GM18499 (cell line): ENCODE results near the gene TMIE.
"Not testable (repeated sequence)": the region's sequence is repeated elsewhere in the genome, so short reads cannot be mapped to it uniquely, and the experiment has no call there.

Experiments
- ATAC-seq: cut with Tn5 transposase; IDR thresholded peaks from one replicate; pipeline ENCODE4 v1.9.1; 2021; ENCODE audit warnings: moderate number of reproducible peaks; ENCODE audit not compliant: insufficient read depth, unreplicated experiment

TMIE gene

DNA sequence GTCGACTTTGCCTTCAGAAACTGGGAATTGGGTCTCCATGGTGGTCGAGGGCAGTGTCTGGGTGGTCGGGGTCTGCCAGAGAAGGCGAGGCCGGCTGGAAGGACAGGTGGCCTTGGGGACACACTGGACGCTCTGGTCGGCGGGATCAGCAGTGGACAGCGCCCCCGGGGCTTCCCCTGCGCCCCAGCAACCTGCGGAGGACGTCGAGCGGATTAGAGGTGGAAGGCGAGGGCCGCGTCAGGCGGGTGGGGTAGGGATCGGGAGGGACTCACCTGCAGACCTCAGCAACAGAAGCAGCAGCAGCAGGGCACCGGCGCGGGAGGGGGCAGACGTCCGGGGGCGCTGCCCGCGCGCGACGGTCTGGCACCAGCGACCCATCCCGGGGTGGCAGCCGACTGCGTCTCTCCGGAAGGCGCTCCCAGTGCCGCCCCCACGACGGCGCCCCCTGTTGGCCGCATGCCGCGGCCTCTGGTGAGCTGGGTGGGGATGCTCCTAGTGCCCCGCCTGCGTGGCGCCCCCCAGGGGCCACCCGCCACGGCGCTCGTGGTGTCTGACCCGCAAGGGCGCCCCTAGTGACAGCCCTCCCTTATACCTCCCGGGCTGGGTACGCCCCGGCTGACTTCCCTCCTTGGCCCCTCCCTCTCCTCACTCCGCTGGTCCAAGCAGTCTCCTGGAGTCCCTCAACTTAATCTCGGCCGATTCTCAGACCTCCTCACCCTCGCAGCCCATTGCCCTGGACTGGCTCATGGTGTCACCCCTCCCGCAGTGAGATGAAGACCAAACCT, 16.4 kb downstream of the TMIE start, which contains the start of gene PRSS50:
PRSS50 (minus strand) TSS at position 423 of the 785 bp plus-strand sequence; CDS start at position 378, 45 bp downstream.
- no peak for ATAC-seq

DNA sequence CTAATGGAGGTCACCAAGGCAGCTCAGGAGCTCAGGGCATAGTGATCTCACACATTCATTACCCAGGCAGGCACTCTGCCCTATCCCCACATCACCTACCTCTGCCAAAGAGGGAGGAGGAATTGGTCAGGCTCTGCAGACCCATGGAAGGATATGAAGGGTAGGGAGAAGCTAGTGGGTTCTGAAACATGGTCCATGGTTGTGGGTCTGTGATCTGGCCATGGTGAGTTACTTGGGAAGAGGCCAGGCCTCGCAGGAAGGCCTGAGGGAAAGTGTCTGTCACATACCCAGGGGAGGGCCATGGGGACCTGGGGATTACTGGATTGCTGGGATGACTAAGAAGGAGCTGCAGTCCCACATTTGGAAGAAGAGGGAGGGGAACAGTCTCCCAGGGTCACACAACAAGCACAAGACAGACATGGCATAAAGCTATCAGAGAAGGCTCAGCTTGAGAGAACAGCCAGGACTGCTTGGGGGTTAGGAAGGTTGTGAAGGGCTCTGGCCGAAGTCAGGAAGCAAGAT, 17.9 kb downstream of the TMIE start:
- no peak for ATAC-seq

DNA sequence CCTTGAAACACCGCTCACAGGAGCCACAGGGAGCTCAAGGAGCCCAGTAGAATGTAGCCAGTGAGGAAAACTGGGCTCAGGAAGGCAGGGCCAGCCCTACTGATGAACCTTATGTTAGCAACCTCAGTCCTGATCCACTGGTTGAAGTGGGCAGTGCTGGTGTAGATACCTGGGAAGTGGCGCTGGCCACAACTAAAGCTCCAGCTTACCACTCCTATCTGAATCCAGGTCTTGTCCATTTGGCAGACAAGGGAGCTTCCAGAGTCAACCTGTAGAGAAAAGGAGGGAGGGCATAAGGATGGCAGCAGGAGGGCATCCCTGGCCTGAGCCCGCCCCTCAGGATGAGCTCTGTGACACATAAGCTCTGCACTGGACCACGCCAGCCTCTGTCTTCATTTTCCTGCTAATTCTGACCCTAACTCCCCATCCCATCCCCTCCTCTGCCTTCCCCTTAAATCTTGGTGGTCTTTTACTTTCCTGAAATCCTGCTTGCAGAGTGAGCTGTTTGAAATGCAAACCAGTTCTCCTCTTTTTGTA, 18.6 kb downstream of the TMIE start:
- no peak for ATAC-seq

DNA sequence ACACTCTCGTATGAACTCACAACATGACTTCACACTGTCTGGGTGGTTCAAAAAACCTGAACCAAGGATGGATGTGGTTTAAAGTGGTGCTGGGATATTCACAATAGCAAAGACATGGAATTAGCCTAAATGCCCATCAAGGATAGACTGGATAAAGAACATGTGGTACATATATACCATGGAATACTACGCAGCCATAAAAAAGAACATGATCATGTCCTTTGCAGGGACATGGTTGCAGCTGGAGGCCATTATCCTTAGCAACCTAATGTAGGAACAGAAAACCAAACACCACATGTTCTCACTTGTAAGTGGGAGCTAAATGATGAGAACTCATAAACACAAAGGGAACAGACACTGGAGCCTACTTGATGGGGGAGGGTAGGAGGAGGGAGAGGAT, 19.8 kb downstream of the TMIE start:
- no peak for ATAC-seq

DNA sequence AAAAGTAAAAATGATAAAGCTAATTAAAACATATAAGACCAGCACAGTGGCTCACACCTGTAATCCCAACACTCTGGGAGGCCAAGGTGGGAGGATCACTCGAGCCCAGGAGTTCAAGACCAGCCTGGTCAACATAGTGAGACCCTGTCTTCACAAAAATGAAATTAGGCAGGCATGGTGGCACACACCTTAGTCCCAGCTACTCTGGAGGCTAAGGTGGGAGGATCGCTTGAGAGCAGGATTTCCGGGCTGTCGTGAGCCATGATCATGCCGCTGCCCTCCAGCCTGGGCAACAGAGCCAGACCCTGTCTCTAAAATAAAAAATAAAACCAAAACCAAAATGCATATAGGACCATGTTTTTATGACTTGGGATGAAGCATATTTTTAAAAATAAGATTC, 21.3 kb downstream of the TMIE start:
- no peak for ATAC-seq

DNA sequence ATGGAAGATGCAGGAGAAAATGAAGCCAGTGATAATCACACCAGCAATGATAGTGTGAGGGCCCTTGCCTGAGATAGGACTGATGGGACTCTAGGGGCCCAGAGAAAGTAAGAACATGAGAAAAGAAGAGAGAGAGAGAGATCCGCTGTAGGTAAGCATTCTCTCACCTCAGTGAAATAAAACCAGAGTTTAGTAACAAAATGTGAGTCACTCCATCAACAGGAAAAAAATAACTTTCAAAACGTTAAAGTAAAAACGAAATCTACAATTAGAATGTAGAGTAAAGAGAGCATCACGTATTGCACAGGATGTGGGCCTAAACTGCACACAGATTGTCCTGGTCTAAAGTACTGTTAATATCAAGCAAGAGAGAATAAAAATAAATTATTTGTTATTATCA, 23.2 kb downstream of the TMIE start:
- ATAC-seq: no peak

DNA sequence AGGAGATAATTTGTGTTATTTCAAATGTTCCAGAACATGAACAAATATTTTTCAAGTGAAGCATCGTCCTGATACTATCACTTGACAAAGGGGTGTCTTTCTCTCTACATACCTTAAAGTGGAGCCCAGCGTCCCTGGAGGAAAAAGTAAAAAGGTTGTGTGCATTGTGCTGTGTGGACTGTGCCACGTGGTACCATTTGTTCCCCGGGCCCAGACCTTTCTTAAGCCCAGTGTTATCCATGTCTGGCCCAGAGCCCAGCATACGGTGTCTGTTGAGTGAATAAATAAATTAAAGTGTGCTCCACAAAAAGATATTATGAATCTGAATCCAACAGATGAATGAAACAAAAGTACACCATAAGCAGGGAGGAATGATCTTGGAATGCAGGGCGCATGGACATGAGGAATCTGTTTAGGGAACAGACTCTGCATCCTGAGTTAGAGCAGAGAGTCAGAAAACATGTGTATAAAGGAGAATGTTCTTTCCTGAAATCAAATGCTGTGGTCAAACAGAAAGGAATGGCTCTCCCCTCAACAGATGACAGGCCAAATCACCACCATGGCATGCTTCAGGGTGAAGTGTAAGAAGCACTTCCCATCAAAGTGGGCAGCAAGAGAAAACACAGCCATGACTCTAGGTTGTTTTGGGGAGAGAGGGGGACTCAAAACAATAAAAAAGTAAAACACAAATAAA, 24.6 kb downstream of the TMIE start:
- ATAC-seq: no peak

DNA sequence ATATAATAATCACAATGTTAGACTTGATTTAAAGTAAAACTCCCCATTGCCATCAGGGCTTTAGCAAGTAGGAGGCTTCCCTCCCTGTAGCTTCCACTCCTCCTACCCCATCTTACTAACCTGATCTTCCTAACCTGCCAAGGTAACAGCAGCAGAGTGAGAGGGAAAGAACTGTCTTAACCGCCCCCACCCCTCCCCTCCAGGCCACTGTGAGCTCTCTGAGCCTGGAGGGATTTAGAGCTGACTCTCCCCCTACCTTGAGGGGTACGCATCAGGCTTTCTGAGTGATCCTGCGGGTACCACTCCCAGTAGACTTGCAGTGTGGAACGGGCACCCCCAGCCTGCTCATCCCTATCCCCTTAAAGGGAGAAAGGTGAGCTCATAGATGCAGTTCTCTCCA, 27.8 kb downstream of the TMIE start:
- ATAC-seq: no peak

DNA sequence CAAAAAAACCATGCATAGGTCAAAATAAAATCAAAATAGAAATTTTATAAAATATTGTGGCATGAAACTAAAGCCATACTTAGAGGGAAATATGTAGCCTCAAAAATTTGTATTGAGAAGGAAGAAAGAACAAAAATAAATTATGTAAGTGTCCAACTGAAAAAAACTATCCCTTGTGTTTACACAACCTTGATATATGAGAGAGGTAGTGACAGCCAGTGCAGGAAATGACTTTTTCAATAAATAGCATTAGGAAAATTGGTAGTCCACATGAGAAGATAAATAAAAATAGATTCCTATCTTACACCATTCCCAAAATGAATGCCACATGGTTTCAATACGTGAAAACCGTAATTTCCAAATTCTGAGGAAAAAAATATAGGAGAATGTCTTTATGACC, 29.6 kb downstream of the TMIE start:
- ATAC-seq: no peak

DNA sequence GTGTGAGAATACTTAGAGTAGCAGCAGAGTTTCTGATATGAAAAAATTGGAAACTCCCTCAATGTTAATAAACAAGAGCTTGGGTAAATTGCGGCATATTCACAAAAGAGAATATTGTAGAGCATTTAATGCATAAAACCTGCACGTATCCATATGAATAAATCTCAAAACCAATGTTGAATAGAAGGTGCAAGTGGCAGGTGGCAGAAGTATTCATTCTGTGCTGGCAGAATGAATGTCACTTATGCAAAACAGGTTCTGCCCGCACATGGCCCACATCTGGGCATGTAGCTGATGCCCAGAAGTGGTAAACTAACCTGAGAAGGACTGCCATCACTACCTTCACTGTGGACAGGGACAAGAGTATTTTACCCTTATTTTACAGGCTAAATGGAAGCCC, 30.6 kb downstream of the TMIE start:
- ATAC-seq: no peak

DNA sequence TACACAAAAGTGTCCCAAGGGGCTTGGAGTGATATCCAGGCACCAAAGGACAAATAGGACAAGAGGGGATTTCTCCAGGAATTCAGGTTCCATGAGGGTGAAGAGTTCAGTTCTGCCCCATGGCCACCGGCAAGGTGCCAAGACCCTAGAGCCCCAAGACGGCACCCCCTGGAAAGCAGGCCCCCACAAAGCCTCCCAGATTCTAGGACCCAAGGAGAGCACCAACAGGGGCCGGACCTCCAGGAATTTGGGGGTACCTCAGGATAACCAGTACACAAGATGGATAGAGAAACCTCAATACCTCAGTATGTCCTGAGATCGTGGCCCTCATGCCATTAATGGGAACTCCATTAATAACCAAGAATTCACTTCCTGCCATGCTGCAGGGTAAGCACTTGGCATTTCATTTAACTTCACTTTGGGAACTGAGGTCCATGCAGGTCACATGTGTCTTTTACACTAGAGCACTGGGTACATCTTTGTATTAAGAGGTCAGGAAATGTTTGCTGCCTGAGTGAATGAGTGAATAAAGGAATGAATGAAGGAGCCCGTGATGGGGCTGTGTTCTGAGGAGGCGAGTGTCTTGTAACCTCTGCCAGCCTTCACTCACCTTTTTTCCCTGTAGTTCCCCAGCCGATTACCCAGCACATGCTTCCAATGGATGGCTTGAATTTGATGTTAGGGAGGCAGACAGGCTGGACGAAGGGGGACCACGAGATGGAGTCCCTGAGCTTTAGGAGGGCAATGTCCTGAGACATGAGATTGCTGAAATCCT, 32.0 kb downstream of the TMIE start:
- no peak for ATAC-seq

DNA sequence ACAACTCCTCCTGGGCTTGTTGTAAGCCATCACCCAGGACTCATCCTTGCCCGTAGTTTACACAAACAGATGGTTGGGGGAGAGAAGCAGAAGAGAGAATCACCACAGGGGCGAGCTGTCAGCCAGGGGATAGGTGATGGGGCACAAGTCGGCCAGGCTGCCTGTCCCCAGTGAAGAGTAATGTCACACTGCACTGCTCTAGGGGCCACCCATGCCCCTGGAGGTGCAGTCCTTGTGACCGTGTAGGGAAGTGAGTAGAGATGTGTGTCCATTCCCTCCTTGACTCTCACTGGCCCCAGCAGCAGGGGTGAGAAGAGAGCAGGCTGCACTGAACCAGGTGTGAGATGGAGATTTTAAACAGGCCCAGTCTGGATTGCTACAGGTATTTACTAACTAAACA, 33.6 kb downstream of the TMIE start:
- no peak for ATAC-seq

DNA sequence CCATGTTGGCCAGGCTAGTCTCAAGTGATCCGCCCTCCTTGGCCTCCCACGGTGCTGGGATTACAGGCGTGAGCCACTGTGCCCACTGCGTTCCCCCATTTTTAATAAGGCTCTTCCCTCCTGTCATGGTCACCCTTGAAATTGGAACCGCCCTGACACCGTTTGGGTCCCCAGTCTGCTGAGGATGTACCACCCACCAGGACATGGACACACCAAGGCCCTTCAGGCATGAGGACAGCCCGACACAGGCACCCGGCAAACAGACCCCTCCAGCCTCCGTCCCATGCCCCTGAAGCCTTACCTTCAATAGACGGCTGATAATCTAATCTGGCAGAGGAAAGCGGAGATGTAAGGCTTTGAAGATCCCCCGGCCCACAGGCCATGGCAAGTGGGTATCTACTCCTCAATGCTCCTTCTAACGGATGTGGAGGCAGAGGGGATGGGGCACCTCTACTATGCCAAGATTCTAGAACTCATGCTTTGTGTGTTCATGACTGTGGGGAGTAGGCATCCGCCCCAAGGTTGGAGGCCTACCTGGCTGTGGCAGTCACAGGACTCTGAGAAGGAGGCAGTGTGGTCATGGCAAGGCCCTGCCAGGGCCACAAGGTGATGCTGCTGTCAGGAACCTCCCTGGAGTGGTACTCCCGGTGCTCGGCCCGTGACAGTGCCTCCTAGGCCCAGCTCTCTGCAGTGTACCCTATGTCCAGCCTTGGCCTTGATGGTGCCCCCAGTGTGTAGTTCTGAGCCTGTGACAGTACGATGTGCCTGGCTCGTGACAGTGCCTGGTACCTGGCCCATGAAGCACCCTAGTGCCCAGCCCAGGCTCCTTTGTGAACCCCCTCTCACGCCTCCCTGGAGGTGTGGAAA, 35.0 kb downstream of the TMIE start:
- no peak for ATAC-seq

DNA sequence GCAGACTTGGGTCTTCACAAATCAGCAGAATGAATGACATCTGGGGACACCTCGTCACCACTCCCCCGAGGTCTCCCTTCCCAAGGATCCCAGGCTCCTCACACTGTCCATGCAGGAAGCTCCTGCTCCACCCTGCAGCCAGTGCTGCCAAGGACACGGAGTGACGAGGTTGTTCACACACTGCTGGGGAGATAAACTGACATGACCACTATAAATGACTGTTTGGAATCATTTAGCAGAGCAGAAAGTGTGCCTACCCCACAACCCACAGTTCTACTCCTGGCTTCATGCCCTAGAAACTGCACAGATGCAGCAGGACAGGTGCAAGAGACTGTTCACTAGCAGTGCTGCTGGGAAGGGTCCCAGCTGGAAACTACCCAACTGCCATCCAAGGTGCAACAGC, 36.1 kb downstream of the TMIE start:
- no peak for ATAC-seq

DNA sequence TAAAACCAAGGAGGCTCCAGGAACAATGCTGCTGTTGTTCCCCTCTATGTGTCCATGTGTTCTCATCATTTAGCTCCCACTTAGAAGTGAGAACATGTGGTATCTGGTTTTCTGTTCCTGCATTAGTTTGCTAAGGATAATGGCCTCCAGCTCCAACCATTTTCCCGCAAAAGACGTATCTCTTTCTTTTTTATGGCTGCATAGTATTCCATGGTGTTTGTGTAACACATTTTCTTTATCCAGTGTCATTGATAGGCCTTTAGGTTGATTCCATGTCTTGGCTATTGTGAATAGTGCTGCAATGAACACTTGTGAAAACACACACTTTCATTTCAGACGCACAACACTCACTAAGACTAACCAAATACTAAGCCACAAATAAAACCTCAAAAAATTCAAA, 38.4 kb downstream of the TMIE start:
- ATAC-seq: not testable (repeated sequence)

DNA sequence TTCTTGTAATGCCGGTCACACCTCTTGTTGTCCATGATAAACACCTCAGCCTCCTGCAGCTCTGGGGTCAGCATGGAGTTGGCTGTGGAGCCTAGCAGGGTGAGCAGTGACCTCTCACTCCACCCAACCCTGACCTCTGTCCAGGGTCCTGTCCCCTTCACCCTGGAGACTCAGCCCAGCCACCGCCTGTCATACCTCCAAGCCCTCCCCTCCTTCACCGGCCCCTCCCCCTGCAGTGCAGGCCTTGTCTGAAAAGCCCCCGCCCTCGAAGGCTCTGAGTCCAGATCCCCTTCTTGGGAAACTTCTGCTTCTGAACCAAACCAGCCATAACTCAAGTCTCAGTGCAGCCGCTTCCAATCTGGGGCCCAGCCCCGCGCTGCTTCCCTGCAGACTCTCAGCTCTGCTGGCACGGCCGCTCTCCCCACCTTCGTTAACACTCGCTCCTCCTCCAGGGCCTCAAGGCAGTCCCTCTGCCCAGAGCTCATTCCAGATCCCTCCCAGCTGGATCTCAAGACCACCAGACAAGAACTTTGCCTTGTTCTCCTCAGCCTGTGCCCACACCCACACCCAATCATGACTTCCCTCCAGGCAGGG, 41.9 kb downstream of the TMIE start:
- no peak for ATAC-seq

DNA sequence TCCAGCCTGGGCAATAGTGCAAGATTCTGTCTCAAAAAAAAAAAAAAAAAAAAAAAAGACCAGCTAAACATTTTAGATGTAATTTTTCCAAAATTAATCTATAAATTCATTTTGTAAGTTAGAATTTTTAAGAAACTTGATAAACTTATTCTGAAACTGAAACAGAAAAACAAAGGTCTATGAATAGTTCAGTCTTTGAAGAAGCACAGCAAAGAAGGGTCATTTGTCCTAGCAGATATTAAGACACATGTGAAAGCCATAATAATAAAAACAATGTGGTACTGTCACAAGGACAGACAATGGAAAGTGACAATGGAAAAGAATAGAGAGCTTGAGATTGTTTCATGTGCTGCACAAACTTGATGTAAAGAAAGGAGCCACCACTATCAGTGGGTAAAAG, 45.5 kb downstream of the TMIE start:
- no peak for ATAC-seq

DNA sequence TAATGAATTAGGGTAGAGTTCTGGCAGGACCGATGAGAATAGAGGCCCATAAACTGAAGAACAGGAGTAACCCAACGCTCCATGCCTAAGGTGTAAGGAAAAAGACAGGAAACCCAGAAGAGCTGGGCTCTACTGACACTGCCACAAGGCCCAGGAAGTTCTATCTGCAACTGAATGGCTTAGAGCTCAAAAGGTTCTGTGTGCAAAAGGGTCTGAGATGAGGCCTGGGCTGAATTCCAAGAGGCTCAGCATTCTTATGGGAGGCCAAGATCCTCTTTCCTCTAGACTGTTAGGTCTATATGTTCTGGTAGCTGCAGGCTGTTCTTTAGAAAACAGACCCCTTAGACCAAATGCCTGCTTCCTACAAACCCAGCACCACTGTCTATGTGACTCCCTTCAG, 47.0 kb downstream of the TMIE start:
- no peak for ATAC-seq

DNA sequence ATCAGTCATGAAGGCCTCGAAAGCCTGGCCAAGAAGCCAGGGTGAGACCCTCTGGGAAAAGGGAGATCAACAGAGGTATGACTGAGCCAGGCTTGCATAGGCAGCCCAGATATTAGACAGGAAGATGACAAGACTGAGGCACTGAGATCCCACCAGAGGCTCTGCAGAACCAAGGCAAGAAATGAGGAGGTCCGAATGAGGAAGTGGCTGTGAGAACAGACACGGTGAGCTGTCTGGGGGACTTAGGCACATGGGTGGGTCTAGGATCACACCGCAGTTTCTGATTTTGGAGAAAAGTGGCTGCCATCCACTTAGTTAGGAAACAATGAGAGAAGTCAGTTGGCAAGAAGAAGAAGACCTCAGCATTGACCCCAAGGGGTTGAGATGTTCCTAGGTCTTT, 47.9 kb downstream of the TMIE start:
- ATAC-seq: no peak
